ENCODE measurements around the gene GAD1.
A peak's percentile ranks its signal among the peaks of the same experiment; 100 is the strongest.

The GAD1 gene

DNA sequence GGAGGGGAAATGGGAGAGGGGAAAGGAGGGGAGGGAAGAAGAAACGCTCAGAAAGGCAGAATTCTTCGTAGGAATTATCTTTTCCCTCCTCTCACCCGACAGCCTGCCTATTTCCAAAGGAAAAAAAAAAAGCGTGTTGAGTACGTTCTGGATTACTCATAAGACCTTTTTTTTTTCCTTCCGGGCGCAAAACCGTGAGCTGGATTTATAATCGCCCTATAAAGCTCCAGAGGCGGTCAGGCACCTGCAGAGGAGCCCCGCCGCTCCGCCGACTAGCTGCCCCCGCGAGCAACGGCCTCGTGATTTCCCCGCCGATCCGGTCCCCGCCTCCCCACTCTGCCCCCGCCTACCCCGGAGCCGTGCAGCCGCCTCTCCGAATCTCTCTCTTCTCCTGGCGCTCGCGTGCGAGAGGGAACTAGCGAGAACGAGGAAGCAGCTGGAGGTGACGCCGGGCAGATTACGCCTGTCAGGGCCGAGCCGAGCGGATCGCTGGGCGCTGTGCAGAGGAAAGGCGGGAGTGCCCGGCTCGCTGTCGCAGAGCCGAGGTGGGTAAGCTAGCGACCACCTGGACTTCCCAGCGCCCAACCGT lies at the start of gene GAD1:
Gene GAD1 (plus strand): TSS at position 384 of the 589 bp plus-strand sequence. CDS start 1,705 bp downstream, outside the sequence.
- H3K36me3 ChIP-seq (ENCODE audit: control insufficient read depth, insufficient read depth, low read length) = no peaks in the 10 kb centered on the region
- H3K27me3 ChIP-seq (ENCODE audit: control insufficient read depth, insufficient read depth, low read length) = peaks cover 83% of the 10 kb centered on the region
- H3K9ac ChIP-seq (ENCODE audit: low read depth, low read length) = no peak within 1 kb of the TSS

DNA sequence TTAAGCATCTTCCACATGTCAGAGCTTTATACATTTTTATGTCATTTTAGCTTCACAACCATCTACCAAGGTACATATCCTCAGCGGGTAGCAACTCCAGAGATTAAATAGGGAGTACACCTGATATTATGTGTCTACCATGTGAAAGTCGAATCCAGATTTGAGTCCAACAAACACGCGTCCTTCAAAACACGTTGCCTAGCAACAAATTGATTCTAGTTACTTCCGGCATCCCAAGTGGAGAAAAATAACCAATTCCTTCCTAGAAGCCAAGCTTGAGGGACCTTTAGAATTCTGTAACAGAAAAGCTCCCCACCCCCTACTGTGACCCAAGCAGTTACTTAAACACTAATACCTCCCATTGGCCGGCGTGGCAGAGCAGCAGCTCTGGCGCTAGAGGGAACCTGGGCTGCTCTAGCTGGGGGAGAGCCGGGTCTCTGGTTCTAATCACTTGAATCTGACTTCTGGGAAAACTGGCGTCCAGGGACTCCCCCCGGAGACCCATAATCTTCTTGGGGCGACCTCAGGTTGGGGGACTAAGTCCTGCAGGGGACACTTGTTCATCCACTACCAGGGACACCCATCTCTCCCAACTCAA lies 46.6 kb upstream of the GAD1 start, which contains the start of gene ERICH2:
Gene ERICH2 (plus strand): TSS at position 371 of the 598 bp plus-strand sequence. CDS start 304 bp downstream, outside the sequence.
- H3K4me1 ChIP-seq (ENCODE audit: control insufficient read depth, insufficient read depth, low read length) = peaks cover 11% of the 10 kb centered on the region
- peak within 1 kb of the TSS; percentile 70 for H3K9ac ChIP-seq (ENCODE audit: low read depth, low read length)
- no peaks in the 10 kb centered on the region for H3K36me3 ChIP-seq (ENCODE audit: control insufficient read depth, insufficient read depth, low read length)
- no peaks in the 10 kb centered on the region for H3K9me3 ChIP-seq (ENCODE audit: control insufficient read depth, insufficient read depth, low read length)
- H3K27me3 ChIP-seq (ENCODE audit: control insufficient read depth, insufficient read depth, low read length) = no peaks in the 10 kb centered on the region
- peak within 1 kb of the TSS; percentile 81 for H3K4me3 ChIP-seq (ENCODE audit: low read depth, low read length)

More for the DNA sequence above, at the start of gene GAD1:
- peaks cover 11% of the 10 kb centered on the region for H3K4me1 ChIP-seq (ENCODE audit: control insufficient read depth, insufficient read depth, low read length)
- H3K9me3 ChIP-seq (ENCODE audit: control insufficient read depth, insufficient read depth, low read length) = no peaks in the 10 kb centered on the region
- H3K4me3 ChIP-seq (ENCODE audit: low read depth, low read length) = peak within 1 kb of the TSS; percentile 60

DNA sequence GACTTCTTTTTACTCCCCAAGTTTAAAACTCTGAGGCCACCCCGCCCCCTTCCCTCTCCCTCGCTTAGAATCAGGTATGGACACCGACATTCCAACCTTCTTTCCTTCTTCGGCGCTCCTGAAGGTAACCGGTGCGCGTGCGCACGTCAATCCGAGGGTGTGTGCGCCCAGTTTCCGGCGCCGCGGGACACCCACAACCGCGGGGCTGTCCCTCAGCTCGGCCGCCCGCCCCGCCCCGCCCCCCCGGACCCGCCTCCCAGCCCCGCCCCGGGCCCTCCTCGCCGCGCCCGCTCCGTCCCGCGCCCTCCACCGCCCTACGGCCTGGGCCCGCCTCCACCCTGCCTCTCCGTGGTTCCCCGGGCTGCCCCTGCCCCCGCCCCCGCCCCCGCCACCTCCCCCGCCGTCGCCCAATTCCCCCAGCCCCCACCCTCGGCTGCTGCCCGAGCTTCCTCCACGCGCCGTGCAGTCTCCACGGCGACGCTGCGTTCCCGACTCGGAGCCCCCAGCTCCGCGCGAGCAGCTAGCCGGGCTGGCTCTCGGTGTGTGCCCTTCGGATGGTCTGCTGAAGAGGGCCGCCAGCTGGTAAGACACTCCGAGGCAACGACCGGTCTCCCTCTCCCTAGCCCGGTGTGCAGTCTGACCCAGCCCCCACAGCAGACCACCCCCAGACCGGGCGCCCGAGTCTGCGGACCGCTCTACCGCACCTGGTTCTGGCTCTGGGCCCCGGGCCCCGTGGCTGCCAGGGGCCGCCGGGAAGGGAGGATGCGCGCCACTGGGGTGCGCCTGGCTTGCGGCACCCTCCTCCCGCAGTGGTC lies 45.9 kb upstream of the GAD1 start:
- peak overlapping the region; percentile 81 for H3K4me3 ChIP-seq (ENCODE audit: low read depth, low read length)
- H3K27me3 ChIP-seq (ENCODE audit: control insufficient read depth, insufficient read depth, low read length) = no peaks in the 10 kb centered on the region
- H3K36me3 ChIP-seq (ENCODE audit: control insufficient read depth, insufficient read depth, low read length) = no peaks in the 10 kb centered on the region
- H3K4me1 ChIP-seq (ENCODE audit: control insufficient read depth, insufficient read depth, low read length) = peaks cover 8% of the 10 kb centered on the region
- peak overlapping the region; percentile 70 for H3K9ac ChIP-seq (ENCODE audit: low read depth, low read length)
- H3K9me3 ChIP-seq (ENCODE audit: control insufficient read depth, insufficient read depth, low read length) = no peaks in the 10 kb centered on the region

DNA sequence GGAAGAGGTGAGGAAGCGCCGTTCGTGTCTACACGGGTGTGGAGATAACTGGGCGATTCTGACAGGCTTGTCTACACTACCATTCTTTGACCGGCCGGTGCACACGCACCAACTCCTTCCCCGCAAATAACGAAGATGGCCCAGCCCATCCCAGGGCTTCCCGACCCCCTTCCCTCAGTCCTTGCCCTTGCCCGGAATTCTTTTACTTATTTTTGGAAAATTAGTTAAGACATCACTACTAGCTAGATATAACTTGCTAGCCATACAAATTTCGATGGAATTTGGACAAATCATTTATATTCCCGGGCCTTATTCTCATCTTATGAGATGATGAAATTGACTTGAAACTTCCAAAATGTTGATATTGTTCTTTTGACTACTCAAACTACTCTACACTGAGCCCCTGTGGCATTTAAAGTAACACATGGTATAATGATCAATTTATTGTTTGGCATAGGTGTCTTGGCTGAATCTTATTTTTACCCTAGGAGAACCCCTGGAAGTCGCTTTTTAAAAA lies 45.2 kb upstream of the GAD1 start:
- Histone ChIP-seq H3K27me3 (ENCODE audit: control insufficient read depth, insufficient read depth, low read length) (no peaks in the 10 kb centered on the region), H3K4me1 (ENCODE audit: control insufficient read depth, insufficient read depth, low read length) (peaks cover 8% of the 10 kb centered on the region), H3K4me3 (ENCODE audit: low read depth, low read length) (peak overlapping the region; percentile 78), H3K36me3 (ENCODE audit: control insufficient read depth, insufficient read depth, low read length) (no peaks in the 10 kb centered on the region), H3K9ac (ENCODE audit: low read depth, low read length) (peak overlapping the region; percentile 70), H3K9me3 (ENCODE audit: control insufficient read depth, insufficient read depth, low read length) (no peaks in the 10 kb centered on the region)

DNA sequence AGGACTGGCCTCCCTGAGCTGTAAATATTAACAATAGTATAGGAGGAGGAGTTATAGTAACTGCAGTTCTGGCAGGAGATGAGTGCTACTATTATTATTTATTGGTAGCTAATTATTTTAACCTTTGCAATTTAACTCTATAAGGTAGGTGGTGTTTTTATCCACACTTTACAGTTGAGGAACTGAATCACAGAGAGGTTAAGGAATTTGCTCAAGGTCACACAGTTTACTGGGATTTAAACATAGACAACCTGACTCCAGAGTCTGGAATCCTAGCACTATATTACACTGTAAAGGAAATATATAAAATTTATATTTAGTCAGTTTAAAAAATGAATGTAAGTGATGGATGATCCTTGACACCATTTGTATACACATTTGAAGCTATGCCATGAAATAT lies 44.4 kb upstream of the GAD1 start:
- peaks cover 4% of the 10 kb centered on the region for H3K4me1 ChIP-seq (ENCODE audit: control insufficient read depth, insufficient read depth, low read length)
- no peak overlapping the region for H3K9ac ChIP-seq (ENCODE audit: low read depth, low read length)
- H3K4me3 ChIP-seq (ENCODE audit: low read depth, low read length) = no peak overlapping the region
- no peaks in the 10 kb centered on the region for H3K36me3 ChIP-seq (ENCODE audit: control insufficient read depth, insufficient read depth, low read length)
- H3K9me3 ChIP-seq (ENCODE audit: control insufficient read depth, insufficient read depth, low read length) = no peaks in the 10 kb centered on the region
- H3K27me3 ChIP-seq (ENCODE audit: control insufficient read depth, insufficient read depth, low read length) = no peaks in the 10 kb centered on the region

DNA sequence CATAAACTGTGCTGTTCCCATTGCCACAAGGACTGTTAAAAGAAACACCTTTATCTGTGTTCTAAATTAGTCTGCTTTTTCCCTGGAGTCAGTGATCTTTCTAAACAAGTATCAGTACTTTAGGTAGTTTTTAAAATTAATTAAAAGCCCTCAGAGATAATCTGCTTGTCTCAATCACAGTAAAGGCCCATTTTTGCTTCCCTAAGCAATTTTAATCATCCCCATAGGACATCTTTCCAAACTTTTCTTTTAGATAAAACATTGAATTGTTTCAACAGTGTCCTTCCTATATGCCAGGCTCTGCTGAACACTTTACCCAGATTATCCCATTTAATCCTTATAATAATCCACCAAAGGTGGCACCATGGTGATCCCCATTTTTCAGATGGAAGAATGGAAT lies 42.6 kb upstream of the GAD1 start:
- Histone ChIP-seq H3K4me1 (ENCODE audit: control insufficient read depth, insufficient read depth, low read length) (peaks cover 8% of the 10 kb centered on the region), H3K36me3 (ENCODE audit: control insufficient read depth, insufficient read depth, low read length) (no peaks in the 10 kb centered on the region), H3K4me3 (ENCODE audit: low read depth, low read length) (no peak overlapping the region), H3K9ac (ENCODE audit: low read depth, low read length) (no peak overlapping the region), H3K27me3 (ENCODE audit: control insufficient read depth, insufficient read depth, low read length) (no peaks in the 10 kb centered on the region), H3K9me3 (ENCODE audit: control insufficient read depth, insufficient read depth, low read length) (no peaks in the 10 kb centered on the region)

DNA sequence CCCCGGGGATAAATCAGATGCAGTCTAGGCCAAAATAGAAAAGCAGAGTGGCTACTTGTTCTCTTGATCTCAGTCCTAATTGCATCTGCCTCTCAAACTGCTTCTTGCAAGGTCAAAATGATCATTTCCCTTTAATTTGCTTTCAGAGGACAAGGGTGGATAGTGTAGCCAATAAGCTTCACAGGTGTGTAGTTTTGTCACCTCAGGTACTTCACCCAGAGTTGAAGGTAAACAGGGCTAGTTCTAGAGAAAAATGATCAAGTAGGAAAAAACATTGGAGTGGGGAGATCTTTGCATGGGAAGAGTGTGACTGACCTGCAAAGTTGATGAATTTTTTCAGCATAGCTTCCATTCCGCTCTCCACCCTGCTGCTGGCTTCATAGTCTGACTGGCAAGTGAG lies 37.8 kb upstream of the GAD1 start:
- Histone ChIP-seq H3K9me3 (ENCODE audit: control insufficient read depth, insufficient read depth, low read length) (no peaks in the 10 kb centered on the region), H3K9ac (ENCODE audit: low read depth, low read length) (no peak overlapping the region), H3K4me1 (ENCODE audit: control insufficient read depth, insufficient read depth, low read length) (peaks cover 4% of the 10 kb centered on the region), H3K4me3 (ENCODE audit: low read depth, low read length) (no peak overlapping the region), H3K36me3 (ENCODE audit: control insufficient read depth, insufficient read depth, low read length) (no peaks in the 10 kb centered on the region), H3K27me3 (ENCODE audit: control insufficient read depth, insufficient read depth, low read length) (no peaks in the 10 kb centered on the region)

DNA sequence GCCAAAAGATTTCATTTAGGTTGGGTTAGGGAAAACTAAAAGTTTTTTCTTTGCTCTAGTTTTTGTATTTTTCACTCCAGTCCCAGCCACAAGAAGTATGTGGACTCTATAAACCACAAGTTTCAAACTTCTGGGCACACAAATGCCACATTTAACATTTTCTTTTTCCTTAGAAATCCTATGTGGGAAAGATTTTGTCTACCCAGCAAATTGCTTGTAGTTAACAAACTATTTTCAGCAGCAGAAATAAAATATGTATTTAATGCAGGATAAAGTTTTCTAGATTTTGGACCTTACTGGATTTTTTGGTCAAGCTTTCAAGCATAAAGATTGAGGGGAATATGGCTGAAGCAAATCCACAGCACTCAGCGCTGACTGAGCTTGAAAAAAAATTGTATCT lies 37.4 kb upstream of the GAD1 start:
- Histone ChIP-seq H3K27me3 (ENCODE audit: control insufficient read depth, insufficient read depth, low read length) (no peaks in the 10 kb centered on the region), H3K4me3 (ENCODE audit: low read depth, low read length) (no peak overlapping the region), H3K36me3 (ENCODE audit: control insufficient read depth, insufficient read depth, low read length) (no peaks in the 10 kb centered on the region), H3K9me3 (ENCODE audit: control insufficient read depth, insufficient read depth, low read length) (no peaks in the 10 kb centered on the region), H3K4me1 (ENCODE audit: control insufficient read depth, insufficient read depth, low read length) (peaks cover 4% of the 10 kb centered on the region), H3K9ac (ENCODE audit: low read depth, low read length) (no peak overlapping the region)

DNA sequence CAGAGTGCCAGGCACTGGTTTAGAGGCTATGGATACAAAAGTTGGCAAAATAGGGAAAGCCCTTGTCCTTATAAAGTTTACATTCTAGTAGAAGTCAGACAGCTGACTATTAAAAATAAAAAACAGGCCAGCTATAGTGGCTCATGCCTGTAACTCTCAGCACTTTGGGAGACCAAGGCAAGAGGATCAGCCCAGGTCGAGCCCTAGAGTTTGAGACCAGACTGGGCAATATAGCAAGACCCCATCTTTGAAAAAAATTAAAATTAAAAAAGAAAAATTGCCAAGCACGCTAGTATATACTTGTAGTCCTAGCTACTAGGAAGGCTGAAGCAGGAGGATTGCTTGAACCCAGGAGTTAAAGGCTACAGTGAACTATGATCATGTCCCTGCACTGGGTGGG lies 34.0 kb upstream of the GAD1 start:
- Histone ChIP-seq H3K9me3 (ENCODE audit: control insufficient read depth, insufficient read depth, low read length) (no peaks in the 10 kb centered on the region), H3K27me3 (ENCODE audit: control insufficient read depth, insufficient read depth, low read length) (no peaks in the 10 kb centered on the region), H3K4me3 (ENCODE audit: low read depth, low read length) (no peak overlapping the region), H3K36me3 (ENCODE audit: control insufficient read depth, insufficient read depth, low read length) (no peaks in the 10 kb centered on the region), H3K9ac (ENCODE audit: low read depth, low read length) (no peak overlapping the region), H3K4me1 (ENCODE audit: control insufficient read depth, insufficient read depth, low read length) (peaks cover under 1% of the 10 kb centered on the region)

DNA sequence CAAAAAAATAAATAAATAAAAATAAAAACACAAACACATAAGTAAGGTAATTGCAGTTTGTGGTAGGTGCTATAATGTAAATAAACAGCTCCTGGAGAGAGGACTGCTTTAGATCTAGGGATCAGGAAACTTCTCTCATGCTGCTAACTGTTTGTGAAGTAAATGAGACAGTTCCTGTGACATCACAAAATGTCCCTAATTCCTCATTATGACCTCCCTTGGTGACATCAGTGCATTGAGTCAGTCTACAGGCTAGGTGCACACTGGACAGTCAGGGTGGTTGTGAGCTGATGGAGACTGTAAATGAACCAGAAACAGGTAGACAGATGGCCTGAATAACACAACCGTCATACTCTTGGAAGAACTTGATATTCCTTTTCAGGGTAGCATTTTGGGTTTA lies 33.1 kb upstream of the GAD1 start:
- Histone ChIP-seq H3K27me3 (ENCODE audit: control insufficient read depth, insufficient read depth, low read length) (no peaks in the 10 kb centered on the region), H3K36me3 (ENCODE audit: control insufficient read depth, insufficient read depth, low read length) (no peaks in the 10 kb centered on the region), H3K4me3 (ENCODE audit: low read depth, low read length) (no peak overlapping the region), H3K4me1 (ENCODE audit: control insufficient read depth, insufficient read depth, low read length) (no peaks in the 10 kb centered on the region), H3K9ac (ENCODE audit: low read depth, low read length) (no peak overlapping the region), H3K9me3 (ENCODE audit: control insufficient read depth, insufficient read depth, low read length) (no peaks in the 10 kb centered on the region)

DNA sequence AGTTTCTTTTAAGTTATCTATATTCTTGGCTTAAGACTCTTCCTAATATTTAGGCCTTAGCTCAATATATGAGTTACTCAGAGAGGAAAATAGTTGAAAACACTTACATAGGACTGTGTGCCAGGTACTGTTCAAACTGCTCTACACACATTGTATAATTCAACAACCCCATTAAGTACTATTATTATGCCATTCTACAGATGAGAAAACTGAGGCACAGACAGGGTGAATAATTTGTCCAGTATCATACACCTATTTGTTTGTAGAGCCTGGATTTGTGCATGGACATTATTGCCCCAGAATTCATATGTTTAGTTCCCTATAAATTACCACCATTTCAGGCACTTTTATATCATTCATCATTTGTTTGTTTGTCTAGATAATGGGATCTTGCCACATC lies 17.7 kb upstream of the GAD1 start:
- Histone ChIP-seq H3K4me1 (ENCODE audit: control insufficient read depth, insufficient read depth, low read length) (no peaks in the 10 kb centered on the region), H3K9ac (ENCODE audit: low read depth, low read length) (no peak overlapping the region), H3K36me3 (ENCODE audit: control insufficient read depth, insufficient read depth, low read length) (no peaks in the 10 kb centered on the region), H3K9me3 (ENCODE audit: control insufficient read depth, insufficient read depth, low read length) (no peaks in the 10 kb centered on the region), H3K4me3 (ENCODE audit: low read depth, low read length) (no peak overlapping the region), H3K27me3 (ENCODE audit: control insufficient read depth, insufficient read depth, low read length) (no peaks in the 10 kb centered on the region)
